ENCODE data around the gene TNIP1.

TNIP1 gene, protein sequence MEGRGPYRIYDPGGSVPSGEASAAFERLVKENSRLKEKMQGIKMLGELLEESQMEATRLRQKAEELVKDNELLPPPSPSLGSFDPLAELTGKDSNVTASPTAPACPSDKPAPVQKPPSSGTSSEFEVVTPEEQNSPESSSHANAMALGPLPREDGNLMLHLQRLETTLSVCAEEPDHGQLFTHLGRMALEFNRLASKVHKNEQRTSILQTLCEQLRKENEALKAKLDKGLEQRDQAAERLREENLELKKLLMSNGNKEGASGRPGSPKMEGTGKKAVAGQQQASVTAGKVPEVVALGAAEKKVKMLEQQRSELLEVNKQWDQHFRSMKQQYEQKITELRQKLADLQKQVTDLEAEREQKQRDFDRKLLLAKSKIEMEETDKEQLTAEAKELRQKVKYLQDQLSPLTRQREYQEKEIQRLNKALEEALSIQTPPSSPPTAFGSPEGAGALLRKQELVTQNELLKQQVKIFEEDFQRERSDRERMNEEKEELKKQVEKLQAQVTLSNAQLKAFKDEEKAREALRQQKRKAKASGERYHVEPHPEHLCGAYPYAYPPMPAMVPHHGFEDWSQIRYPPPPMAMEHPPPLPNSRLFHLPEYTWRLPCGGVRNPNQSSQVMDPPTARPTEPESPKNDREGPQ

DNA sequence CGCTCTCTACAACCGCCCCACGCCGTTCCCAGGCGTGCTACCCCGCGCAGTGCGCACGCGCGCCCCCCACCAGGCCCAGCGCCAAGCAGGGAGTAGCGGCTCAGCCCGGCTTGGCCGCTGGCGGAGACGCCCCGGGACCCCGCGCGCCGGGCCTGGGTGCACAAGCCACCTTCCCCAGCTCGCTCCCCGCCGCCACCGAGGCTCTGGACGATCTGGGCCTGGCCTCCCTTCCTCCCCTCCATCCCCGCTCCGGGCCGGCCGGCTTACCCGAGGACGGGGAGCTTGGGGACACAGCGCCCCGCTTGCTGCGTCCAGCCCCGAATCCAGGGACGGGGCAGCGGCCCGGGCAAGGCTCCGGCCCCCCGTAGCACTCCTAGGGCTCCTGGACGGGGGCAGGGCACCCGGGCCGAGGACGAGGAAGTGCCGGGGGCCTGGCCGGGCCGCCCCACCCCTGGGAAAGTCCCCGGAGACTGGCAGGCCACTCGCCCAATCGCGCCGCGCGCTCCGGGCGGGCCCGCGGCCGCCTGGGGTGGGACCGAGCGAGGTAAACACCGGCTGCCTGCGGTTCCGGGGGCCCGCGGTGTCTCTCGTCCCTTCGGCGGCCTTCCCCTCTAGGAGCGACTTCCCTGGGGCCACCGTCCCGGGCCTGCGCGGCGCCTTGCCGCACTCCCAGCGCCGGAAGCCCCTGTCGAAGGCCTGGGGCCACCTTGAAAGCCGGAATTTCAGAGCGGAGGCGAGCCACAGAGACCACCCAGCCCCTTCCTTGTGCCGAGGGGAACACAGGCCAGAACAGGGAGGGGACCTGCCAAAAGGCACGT, at the start of gene TNIP1:
TSS of gene TNIP1 (minus strand) at position 422 of the 818 bp plus-strand sequence. CDS start 15,939 bp downstream, outside the sequence.
- peak; percentile 82 for DNase-seq (ENCODE audit: low read depth, low spot score)

DNA sequence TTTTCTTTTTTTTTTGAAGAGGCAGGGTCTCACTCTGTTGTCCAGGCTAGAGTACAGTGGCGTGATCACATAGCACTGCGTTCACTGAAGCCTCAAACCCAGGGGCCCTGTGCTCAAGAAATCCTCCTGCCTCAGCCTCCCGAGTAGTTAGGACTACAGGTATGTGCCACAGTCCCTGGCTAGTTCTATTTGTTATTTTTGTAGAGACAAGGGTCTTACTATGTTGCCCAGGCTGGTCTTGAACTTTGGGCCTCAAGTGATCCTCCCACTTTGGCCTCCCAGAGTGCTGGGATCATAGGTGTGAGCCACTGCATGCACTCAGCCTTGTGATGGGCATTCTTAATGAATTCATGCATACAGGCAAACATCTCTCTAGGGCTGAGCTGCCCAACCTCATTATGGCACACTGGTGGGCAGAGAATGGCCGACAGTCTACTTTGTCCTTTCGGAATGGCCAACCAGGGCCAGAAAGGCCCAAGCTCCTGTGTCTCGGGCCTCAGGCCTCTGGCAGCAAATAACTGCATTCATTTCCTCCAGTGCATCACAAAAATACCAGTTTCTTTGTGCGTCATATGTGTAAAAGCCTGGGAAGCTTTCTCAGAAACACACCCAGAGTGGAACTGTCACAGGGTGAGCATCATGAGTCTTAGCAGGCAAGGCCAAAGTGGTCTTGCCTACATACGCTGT, 49.5 kb upstream of the TNIP1 start:
- DNase-seq (ENCODE audit: low read depth, low spot score) = no peak

DNA sequence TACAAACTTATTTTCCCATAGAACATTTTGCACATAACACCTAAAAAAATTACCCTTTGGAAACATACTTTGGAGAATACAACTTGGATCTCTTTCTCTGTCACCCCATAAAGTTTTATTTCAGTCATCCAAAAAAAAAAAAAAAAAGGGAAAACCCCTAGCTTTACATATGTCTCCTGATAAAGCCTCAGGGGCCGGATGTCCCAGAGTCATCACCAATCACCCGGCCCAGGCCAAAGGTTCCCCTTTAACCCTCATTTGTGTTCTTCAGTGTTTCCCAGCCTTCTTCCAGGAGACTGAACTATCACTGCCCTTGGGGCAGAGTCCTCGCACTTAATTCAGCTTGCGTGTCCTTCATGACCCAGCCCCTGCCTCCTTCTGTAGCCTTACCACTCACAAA, 48.0 kb upstream of the TNIP1 start:
- DNase-seq (ENCODE audit: low read depth, low spot score) = no peak

DNA sequence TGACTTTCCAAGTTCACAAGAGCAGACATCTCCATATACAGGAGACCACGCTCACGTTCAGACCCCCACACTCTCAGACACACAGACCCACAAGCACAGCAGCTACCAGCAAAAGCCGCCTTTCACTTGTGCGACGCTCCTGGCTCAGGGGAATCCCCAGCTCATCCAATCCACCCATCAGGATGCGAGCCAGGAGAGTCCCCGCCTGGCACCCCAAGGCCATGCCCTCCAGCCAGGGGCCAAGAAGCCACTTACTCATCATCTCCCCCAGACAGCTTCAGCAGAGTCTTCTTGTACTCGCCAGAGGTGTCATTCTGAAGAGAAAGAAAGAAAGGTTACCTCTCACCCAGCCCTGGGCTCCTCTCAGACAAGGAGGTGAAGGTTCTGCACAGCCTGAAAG, 47.1 kb upstream of the TNIP1 start:
- DNase-seq (ENCODE audit: low read depth, low spot score) = no peak

DNA sequence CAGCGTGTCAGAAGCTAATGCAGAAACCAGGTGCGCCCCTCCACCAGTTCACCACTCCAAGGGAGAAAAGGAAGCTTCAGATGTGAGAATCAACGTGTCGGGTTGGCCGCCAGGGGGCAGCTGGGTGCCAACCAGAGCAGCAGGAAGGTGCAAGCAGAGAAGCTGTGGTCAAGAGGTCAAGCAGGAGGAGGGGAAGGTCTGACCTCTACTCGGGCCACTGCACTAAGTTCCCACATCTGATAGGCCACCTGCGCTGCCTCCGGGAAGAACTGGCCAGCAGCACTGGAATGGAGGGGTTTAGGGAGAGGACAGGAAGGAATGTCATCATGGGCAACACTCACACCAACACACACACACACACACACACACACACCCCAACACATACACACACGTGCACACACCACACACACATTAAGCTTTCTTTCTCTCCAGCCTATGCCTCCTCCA, 45.4 kb upstream of the TNIP1 start:
- DNase-seq (ENCODE audit: low read depth, low spot score) = peak; percentile 17

DNA sequence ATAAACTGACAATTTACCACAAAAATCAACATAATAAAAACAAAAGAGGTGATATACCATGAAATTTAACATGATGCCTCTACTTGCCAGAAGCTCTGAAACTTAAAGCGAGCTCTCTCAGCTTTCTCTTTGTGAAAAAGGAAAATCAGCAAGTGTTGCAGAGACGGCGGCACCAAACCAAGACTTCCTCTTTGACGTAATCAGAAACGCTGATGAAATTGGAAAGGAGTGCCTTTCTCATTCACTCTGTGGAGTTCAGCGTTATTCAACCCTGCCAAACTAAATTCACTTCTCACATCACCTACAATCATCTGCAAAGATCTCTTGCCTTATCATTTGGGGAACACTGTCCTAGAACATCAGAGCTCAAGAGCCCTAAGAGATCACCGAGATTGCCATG, 44.6 kb upstream of the TNIP1 start:
- DNase-seq (ENCODE audit: low read depth, low spot score) = no peak

DNA sequence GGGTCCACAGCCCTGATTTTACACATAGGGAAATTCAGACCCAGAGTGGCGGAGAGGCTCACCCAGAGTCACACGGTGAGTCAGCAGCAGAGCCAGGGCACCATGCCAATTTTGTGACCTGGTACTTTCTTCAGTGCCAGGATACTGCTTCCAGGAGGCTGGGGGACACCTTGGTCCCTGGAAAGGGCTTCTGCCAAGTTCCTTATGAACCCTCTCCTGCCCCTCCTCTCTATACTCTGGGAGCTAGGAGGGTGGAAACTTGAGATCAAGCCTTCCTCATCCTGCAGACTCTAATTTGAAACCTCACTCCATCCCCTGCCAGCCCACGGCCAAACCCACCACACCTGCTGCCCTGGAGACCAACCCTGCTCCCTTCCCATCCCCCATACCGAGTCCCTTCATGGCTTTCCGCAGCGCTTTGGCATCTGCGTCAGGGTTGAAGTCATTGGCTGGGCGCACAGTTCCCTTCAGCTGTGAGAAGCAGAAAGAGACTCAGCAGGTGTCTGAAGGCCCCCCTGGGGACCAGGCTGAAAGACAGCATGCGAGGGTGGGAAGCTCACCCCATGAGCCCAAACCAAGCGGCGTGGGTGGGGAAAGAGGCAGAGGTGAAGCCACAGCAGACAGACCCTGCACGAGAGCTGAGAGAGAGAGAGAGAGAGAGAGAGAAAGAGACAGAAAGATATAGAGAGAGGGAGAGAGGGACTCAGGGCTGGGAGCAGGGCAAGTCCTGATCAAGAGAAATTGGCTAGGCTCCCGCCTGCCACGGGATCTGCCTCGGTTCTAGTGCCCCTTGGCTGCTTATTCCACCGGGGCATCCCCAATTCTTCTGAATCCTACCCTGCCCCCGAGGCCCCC, 43.3 kb upstream of the TNIP1 start:
- peak; percentile 51 for DNase-seq (ENCODE audit: low read depth, low spot score)

DNA sequence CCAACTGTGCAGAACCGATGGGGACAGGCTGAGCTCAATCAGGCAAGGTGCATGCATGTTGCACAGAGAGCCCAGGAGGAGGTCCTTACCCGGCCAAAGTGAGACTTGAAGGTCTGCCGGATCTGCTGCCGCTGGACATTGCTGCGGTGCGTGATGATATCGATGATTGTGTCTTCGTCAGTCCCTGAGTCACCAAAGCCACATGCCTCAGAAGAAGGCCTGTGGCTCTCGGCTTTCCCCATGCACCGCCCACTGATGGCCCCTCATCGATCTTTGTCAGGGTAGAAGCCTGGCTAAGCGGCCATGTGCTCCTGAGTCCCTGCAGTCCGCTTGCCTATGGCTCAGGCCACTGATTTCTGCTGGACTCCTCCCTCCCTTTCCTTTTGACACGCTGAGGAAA, 42.0 kb upstream of the TNIP1 start:
- no peak for DNase-seq (ENCODE audit: low read depth, low spot score)

DNA sequence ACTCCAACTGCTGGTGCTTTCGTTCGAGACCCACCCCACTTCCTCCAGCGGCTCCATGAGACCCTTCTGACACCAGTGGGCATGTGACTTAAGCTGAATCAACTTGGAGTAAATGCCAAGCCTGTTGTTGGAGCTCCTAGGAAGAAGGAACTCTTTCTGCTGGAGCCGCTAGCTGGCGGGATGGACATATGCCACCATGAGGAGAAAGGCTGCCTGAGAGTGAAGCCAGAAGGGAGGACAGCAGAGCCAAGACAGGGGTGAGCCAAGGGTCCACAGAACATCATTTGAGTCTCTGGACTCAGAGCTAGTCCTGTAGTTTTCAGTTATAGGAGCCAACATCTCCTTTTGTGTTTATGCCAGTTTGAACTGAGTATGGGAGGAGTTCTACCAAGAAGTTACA, 40.8 kb upstream of the TNIP1 start:
- no peak for DNase-seq (ENCODE audit: low read depth, low spot score)

DNA sequence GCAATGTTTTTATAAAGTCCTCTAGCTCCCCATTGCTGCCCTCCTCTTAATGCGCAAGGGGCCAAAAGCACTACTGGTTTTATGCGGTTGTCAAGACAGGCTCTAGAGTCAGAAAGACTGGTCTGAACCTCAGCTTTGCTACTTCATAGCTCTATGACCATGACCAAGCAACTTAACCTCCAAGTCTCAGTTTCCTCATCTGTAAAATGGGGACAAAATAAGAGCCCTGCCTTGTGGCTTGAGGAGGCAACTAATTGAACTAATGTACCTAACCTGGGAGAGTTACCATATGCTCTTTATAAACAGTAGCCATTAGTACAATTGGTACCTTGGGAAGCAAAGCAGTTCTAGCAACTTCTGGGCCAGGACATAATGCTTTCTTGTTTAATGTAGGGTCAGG, 40.3 kb upstream of the TNIP1 start:
- no peak for DNase-seq (ENCODE audit: low read depth, low spot score)

DNA sequence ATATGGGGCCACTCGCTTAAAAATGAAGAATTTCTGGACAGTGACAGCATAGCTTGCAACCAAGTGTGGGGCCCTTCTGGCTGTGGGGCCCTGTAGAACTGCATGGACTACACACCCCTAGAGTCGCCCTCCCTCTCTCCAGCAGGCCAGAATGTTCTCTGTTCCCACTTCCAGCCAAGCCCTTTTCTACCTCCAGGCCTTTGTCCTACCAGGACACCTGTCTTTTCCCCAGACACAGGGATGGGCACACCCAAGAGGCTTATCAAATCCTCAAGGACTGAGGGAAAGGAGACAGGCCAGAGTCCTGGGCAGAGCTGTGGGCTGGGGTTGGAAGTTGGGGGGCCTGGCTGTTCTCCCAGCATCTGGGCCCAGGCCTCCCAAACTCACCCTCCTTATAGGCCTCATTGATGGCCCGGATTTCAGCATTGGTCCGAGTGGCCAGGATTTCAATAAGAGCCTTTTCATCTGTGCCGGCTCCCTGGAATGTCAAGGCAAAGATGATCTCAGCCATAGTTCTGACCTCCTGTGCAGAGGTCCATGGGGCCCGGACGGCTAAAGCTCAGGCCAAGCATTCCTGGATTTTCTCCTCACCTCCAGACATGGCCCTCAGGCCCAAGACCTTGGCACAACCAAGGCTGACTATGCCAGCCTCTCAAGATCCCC, 38.2 kb upstream of the TNIP1 start:
- no peak for DNase-seq (ENCODE audit: low read depth, low spot score)

DNA sequence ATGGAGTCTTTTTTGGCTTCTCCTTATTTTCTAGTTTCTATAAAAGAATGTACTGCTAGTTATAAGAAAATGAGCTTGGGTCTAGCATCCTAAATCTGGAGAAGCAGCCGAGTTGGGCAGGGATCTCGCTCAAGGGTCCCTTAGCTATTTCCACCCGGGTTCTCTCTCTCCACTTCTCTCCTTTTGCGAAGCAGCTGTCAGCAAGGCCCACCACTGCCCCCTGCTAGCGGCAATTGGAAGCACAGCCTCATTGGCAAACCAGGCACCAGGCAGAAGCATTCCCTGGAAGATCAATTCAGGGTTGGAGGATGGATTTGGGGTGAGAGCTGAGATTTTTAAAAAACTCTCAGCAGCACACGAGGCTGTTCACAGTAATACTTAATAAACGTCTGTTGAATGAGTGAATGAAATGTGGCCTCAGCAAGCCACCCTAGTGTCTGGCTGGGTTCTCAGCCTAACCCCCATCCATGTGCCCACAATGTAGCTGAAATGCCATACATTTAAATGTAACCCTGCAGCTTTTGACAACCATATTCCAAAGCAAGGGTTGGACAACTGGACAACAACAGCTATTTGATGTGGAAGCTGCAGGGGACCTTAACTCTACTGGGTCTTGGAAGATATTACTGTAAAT, 34.6 kb upstream of the TNIP1 start:
- peak; percentile 43 for DNase-seq (ENCODE audit: low read depth, low spot score)

DNA sequence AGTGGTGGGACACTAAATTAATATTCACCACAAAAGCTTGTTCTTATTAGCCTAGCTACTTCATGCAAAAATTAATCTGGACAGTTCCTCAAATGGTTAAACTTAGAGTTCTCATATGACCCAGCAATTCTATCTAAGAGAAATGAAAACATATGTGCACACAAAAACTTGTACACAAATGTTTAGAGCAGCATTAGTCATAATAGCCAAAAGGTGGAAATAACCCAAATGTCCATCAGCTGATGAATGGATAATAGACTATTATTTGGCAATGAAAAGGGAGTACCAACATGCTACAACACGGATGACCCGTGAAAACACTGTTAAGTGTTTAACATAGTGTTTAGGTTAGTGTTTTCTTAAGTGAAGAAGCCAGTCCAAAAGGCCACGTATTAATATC, 32.8 kb upstream of the TNIP1 start:
- DNase-seq (ENCODE audit: low read depth, low spot score) = no peak

DNA sequence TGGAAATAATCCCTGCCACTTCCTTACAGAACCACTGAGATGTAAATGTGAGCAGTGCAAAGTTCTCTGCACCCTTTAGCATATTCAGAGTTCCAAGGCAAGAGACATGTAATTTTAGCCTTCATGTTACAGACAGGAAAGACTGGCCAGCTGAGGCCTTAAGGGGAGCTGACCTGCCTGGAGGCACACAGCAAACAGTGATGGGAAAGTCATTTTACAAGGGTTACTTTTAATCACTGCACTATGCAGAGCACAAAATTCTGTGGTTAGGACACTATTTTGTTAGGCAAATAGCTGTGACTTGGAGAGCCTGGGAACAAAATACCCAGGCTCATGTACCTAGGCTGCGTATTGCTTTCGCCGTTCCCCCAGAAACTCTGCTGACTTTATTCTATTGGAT, 30.2 kb upstream of the TNIP1 start:
- no peak for DNase-seq (ENCODE audit: low read depth, low spot score)

DNA sequence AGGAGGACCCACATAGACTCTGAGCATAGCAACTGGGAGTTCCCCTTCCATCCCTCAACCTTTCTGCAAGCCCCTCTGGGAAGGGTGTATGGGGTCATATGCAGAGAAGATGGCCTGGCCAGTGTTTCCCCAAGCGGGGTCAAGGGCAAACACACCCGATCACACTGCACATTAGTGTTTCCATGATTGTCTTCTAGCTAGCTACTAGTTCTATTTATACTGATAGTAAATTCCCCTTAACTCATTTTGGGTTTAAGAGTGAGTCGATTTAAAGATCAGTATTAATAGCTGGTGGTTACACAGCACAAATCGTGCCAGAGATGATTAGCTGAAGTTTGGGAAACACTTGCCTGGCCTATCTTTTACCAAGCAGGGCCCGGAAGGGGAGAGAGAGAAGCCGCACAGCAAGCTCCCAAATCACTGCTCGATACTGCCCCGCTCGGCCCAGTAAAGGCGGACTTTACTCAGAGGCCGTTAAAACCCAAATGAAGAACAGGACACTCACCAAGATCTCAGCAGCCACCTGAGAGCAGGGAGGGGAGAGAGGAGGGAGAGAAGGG, 29.4 kb upstream of the TNIP1 start:
- DNase-seq (ENCODE audit: low read depth, low spot score) = no peak

DNA sequence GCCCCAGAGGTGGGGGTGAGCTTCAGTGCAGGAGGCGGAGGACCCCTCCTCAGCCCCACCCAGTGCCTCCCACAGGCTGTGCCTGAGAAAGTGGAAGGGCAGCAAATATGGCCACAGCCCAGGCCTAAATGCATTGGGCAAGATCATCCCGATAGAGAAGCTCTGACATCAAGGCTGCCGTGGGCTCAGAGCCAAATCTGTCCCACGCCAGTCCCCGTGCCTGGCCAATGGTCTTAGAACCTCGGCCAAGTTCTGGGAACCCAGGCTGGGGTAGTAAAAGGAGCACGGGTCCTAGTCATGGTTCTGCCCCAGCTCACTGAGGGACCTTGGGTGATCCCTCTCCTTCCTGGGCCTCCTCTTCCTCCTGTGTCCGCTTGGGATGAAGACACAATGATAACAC, 27.7 kb upstream of the TNIP1 start:
- DNase-seq (ENCODE audit: low read depth, low spot score) = no peak

DNA sequence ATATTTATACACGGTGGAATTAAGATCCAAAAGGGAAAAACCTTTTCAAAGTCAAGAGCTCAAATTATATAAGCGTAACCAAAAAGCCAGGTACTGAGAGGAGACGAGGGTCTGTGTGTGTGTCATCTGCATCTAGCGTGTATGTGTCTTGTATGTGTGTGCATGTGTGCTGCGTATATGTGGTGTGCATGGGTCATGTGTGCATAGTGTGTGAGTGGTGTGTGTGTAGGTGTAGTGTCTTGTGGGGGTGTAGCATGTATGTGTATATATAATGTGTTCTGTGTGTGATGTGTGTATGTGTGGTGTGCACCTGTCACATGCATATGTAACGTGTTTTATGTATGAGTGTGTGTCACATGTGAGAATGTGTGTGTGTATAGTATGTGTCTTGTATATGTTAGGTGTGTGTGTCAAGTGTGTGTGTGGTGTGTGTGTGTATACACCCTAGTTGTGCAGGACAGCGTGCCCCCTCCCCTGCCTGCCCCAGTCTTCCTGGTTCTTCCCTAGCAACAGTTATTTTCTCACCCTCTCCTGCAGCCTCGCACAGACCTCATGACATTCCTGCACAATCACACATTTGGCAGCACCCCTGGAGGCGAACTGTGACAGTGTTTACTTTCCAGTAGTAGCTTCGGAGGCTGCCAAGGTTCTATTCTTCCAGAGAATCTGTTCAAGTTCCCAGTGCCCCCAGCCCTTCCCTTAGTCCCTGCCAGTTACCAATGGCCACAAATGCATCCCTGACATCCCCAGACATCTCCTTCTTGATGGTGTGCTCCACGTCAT, 27.1 kb upstream of the TNIP1 start:
- DNase-seq (ENCODE audit: low read depth, low spot score) = no peak

DNA sequence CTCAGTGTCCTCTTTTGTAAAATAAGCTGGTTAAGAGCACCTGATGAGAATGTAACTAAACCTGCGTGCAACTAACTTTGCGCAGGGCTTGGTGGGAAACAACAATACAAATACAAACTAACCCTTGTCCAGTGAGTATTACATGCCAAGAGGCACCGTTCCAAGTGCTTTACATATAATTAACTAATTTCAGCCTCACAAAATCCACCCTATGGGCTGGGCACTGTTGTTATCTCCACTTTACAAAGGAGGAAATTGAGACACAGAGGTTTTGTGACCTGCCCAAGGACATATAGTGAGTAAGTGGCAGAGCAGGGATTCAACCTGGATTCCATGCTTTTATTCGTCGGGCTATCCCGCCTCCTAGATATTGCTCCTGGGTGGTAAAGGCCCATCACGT, 26.2 kb upstream of the TNIP1 start:
- no peak for DNase-seq (ENCODE audit: low read depth, low spot score)

DNA sequence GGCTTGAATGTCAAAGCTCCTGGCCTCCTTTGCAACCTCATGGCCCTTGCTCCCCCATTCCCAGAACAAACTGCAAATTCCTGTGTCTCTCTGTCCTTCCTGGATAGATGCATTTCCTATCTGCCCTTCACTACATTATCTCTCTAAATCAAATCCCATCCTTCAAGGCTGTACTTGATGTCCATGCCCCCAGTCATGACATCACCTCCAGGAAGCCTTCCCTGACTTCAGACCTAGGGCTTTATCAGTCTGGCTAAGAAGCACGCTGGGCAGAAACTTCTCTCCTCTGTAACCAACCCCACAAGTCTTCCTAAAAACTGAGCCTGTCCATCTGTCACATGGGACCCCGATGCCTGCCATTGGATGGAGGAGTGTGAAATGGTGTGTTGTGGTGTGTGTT, 25.7 kb upstream of the TNIP1 start:
- DNase-seq (ENCODE audit: low read depth, low spot score) = no peak

Measured in activated naive CD8-positive, alpha-beta T cell treated with anti-CD3 and anti-CD28 coated beads, Interleukin-2, amount 50 U/mL, for 16 hours (primary cell).